IPS-NIHi11 (cell line): ENCODE measurements around the gene ARHGEF26.
"Not testable (repeated sequence)": the region's sequence is repeated elsewhere in the genome, so short reads cannot be mapped to it uniquely, and the experiment has no call there.

Experiments used
- DNase-seq: peaks from one replicate; pipeline ENCODE4 v3.0.0; 2012; ENCODE audit warnings: mixed read lengths, low spot score

The ARHGEF26 gene, protein sequence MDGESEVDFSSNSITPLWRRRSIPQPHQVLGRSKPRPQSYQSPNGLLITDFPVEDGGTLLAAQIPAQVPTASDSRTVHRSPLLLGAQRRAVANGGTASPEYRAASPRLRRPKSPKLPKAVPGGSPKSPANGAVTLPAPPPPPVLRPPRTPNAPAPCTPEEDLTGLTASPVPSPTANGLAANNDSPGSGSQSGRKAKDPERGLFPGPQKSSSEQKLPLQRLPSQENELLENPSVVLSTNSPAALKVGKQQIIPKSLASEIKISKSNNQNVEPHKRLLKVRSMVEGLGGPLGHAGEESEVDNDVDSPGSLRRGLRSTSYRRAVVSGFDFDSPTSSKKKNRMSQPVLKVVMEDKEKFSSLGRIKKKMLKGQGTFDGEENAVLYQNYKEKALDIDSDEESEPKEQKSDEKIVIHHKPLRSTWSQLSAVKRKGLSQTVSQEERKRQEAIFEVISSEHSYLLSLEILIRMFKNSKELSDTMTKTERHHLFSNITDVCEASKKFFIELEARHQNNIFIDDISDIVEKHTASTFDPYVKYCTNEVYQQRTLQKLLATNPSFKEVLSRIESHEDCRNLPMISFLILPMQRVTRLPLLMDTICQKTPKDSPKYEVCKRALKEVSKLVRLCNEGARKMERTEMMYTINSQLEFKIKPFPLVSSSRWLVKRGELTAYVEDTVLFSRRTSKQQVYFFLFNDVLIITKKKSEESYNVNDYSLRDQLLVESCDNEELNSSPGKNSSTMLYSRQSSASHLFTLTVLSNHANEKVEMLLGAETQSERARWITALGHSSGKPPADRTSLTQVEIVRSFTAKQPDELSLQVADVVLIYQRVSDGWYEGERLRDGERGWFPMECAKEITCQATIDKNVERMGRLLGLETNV

DNA sequence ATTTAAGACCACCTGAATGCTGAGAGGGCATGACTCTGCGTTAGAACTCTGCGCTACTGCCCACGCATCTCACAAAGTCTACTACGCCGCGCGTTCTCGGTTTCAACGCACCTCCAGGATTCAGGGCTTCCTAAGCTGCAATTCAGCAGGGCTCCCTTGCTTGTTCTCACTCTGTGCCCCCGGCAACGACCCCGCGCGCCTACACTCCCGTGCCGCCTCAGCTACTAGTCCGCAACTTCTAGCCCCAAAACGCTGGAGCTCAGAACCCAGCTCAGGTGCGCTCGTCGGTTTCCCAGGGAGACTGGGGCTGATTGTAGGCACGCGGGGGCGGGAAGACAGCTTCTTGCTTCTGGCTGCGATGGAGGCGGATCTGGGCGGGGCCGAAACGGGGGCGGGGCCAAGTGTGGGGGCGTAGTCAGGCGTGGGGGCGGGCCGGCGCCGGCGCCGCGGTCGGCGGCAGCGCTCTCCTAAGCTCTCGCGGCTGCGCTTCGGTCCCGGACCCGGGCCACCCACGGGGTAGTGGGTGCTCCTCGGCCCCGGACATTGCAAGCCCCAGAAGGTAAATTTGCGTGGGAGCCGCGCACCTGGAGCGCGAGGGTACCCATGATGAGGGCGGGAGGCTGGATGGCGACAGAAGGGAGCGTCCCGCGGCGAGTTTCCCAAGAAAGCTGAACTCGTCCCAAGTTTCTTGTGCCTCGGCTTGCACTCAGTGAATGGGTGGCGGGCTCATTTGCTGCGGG lies at the start of gene ARHGEF26:
Gene ARHGEF26 (plus strand): TSS at position 430 of the 740 bp plus-strand sequence. CDS start 603 bp downstream, outside the sequence.
- peak; percentile 96 for DNase-seq

DNA sequence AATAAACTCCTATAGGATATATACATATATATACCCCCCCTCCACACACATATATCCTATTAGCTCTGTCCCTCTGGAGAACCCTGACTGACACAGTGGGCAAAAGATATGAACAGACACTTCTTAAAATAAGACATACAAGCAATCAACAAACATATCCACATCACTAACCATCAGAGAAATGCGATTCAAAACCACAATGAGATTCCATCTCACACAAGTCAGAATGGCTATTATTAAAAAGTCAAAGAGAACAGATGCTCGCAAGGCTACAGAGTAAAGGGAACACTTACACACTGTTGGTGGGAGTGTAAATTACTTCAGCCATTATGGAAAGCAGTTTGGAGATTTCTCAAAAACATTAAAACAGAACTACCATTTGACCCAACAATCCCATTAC lies 46.2 kb upstream of the ARHGEF26 start:
- DNase-seq = no peak

DNA sequence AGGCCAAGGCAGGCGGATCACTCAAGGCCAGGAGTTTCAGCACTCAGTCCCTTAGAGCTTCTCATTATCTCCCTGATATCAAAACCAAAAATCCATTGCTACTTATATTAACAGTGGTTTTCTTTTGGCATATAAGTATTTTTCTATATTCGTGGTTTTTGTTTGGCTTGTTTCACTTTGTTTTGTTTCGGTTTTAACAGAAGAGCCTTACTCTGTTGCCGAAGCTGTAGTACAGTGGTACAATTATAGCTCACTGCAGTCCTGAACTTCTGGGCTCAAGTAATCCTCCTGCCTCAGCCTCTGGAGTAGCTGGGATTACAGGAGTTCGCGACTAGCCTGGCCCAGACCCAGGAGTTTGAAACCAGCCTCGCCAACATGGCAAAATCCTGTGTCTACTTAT lies 42.5 kb upstream of the ARHGEF26 start:
- DNase-seq = no peak

DNA sequence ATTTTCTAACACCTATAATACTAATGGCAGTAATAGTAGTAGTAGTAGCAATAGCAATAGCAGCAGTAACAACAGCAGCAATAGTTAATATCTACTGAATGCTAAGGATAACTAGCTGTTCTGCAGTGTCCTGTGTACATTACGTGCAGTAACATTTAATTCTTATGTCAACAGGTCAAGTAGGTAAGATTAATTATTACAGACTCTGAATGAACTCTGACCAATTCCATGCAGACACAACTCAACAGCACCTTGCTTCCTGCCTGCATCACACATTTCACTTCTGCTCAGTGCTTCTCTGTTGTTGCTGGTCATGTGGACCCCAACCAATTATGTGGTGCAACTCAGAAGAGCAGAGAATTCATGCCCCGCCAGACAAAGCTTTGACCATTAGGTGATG lies 39.9 kb upstream of the ARHGEF26 start:
- no peak for DNase-seq

DNA sequence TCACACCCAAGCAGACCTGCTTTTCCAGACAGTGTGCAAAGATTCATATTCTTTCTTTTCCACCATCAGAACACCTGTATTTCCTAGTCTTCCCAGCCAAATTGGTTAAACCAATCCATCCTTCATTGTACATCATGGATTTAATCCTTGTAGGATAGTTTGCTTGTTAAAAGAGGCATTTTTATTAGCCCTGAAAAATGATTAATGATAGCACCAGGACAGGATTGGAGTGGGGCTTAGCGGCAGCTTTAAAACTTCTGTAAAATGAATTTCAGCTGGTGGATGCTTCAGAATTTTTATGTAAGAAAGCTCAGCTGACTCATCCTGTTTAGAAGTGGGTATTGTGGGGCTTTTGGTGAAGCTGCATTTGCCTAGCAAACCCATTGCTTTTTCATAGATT lies 36.1 kb upstream of the ARHGEF26 start:
- no peak for DNase-seq

DNA sequence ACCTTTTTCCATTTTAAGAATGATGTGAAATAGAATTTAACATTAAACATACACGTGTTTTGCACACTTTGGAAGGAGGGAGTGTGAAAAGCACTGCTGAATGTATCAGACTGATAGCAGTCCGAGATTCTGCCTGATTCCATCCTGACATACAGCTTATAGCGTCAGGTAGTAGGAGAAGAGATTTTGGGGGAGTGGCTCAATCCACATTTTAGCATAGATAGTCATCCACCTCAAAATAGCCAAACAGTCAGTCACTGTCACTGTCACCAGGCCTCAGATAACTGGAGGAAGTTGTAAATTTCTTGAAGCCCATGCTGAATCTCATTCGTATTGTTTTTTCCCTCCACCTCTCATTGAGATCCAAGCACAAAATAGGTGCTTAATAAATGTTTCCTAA lies 35.4 kb upstream of the ARHGEF26 start:
- DNase-seq = no peak

DNA sequence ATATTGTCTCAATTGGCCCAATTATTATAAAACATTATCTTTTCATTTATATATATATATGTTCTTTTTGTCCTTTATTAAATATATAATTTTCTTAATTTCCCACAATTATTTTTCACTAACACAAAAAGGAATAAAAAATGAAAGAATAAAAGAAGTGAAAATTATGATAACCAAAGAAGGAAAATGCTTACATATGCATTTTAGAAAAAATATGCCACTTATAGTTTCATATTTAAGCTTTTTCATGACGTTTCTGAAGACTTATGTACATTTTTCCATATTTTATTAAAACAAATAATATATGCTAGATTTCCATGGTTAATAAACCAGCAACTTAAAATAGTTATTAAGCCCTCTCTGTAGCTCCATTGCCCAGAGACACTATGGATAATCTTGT lies 34.9 kb upstream of the ARHGEF26 start:
- no peak for DNase-seq

DNA sequence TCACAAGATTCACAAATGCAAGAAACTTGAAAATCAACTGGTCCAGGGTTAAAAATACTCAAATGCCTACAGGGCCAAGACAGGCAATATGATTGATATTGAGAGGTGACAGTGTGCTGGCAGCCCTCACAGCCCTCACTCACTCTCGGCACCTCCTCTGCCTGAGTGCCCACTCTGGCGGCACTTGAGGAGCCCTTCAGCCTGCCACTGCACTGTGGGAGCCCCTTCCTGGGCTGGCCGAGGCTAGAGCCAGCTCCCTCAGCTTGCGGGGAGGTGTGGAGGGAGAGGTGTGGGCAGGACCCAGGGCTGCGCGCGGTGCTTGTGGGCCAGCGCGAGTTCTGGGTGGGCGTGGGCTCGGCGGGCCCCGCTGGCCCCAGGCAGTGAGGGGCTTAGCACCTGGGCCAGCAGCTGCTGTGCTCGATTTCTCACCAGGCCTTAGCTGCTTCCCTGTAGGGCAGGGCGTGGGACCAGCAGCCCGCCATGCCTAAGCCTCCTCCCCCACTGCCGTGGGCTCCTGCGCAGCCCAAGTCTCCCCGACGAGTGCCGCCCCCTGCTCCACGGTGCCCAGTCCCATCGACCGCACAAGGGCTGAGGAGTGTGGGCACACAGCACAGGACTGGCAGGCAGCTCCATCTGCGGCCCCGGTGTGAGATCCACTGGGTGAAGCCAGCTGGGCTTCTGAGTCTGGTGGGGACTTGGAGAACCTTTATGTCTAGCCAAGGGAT lies 33.3 kb upstream of the ARHGEF26 start:
- DNase-seq = not testable (repeated sequence)

DNA sequence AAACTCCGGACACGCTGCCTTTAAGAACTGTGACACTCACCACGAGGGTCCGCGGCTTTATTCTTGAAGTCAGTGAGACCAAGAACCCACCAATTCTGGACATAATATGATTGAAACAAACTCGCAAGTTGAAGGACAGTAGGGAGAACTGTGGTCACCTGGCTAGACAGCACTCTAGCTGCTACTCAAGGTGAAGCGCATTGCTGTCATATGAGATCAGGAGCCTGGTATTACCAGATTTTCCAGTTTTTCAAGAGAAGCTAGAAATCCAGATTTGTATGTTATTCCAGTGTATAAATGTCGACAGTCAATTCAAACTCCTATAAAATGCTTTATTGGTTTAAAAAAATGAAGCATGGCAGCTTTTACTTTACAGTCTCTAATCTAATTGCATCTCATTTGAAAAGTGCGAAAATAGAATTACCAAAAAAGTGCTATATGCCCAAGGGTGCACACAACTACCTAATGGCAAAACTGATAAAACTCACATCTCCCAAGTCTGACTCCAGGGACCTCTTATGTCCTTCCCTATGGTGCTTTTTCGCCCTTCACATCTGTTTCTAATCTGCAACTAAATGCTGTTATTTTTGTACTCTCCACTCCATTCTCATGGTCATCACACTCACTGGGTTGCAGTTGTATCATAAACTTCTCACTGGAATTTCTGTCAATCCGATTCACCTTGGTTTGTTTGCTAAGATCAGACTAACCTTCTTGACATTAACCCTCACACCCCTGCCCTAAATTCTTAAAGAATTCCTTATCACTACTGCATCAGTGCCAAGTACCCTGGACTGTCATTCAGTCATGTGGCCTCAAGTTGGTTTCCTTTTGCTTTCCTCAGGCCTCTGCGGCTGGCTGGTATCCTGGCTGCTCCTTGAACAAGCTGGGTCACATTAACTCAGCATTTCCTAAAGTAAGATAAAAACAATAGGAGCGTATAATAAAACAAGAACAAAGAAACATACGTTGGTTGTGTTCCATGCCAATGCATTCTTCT lies 31.5 kb upstream of the ARHGEF26 start:
- no peak for DNase-seq

DNA sequence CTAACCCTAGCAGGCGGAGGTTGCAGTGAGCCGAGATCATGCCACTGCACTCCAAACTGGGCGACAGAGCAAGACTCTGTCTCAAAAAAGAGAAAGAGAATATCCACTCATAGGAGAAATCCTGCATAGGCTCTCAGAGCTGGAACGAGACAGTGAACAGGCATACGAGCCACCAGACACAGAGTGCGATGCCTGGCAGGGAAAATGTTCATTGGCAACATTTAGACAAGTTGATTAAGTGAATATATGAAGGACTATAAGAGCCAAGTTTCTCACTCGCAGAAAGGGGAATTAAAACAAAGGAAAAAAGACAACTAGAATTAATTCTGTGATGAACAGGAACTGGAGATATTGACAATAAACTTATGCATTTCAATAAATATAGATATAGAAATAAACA lies 27.1 kb upstream of the ARHGEF26 start:
- no peak for DNase-seq

DNA sequence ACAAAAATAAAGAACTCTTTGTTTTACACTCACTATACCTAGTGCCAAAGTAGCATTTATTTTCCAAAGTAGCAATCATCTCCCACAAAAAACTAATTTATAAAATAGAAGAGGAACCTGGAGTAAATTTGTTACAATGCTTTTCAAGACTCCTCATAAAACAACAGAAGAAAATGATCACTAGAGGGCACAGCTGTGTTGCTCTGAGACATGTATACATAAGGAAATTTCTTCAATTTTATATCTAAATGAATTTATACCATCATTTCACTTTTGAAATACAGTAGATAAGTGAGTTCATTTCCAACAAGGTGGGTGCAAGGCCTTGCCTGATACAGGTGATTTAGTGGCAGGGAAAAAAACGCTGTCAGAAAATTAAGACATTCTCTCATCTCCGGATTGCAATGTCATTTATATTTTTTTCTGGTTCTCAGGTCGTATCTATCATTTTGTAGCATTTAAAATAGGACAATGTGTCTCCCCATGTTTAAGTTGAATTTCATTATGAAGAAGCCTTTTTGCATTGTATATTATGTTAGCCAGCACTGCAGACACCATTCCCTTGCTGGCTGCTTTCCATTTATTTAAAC lies 25.3 kb upstream of the ARHGEF26 start:
- DNase-seq = no peak

DNA sequence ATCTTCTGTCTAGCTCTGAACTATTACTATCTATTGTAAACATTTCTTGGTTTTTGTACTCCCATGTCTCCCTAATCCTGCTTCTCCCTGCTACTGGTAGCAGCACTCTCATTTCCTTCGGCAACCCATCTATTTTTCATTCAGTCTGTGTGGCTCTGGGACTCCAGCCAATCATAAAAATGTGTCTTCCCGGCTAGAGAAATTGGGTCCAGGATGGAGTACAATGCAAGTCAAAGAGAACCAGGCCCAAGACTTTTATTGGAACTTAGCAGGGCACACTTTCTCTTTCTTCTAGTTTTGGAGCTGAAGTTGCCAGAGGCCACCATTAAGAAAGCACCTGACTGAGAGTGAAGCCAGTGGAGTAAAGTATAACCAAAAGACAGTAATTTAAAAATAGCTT lies 22.8 kb upstream of the ARHGEF26 start:
- no peak for DNase-seq

DNA sequence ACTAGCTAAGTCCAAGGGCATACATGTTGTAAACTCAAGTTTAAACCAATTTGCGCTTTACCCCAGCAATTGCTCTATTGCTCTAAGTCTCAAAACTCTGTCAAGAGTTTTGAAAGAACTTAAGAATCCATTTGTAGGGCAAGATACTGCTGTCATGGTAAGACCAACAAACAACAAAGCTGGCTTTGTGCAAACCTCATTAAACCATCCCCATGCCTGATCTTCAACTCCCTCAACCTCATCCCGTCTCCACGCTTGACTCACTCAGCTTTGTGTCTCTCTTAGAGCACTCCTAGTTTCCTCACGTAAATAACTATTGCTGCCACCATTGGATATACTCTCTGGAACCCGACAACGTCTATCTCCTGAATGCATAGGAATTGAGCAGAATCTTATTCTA lies 20.6 kb upstream of the ARHGEF26 start:
- no peak for DNase-seq

DNA sequence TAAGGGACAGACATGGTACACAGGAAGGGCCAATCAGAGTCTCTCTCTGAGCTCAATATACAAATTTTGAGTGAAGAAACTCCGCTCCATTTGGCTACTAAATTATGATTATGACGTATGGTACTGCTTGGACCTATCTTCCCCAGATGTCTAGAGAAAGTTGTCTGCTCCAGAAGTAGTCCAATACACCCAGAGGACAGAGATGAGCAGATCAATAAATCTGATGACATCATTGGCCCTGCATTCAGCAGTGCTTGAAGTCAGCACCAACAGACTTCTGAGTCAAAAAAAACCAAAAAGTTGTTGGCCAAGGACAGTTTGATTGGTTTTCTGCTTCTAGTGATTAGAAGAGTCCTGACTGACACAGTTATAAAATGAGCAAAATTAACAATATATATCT lies 19.9 kb upstream of the ARHGEF26 start:
- no peak for DNase-seq

DNA sequence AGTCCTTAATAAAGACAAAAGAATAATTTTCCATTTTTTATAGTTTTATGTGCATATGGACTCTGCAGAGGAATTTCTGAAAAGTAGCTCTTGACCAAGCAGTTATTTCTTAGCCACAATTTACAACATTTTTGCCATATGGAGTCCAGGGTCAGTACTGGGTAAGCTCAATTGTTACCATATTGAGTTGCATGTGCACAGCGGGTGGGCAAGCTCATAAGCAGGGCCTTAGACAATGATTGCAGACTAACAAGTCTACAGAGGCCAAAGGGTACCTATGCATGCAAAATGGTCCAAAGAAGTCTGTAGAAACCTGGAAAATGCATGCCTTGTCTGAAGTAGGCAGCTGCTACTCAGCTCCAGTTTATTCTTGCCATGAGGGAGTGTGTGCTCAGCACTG lies 19.0 kb upstream of the ARHGEF26 start:
- DNase-seq = no peak

DNA sequence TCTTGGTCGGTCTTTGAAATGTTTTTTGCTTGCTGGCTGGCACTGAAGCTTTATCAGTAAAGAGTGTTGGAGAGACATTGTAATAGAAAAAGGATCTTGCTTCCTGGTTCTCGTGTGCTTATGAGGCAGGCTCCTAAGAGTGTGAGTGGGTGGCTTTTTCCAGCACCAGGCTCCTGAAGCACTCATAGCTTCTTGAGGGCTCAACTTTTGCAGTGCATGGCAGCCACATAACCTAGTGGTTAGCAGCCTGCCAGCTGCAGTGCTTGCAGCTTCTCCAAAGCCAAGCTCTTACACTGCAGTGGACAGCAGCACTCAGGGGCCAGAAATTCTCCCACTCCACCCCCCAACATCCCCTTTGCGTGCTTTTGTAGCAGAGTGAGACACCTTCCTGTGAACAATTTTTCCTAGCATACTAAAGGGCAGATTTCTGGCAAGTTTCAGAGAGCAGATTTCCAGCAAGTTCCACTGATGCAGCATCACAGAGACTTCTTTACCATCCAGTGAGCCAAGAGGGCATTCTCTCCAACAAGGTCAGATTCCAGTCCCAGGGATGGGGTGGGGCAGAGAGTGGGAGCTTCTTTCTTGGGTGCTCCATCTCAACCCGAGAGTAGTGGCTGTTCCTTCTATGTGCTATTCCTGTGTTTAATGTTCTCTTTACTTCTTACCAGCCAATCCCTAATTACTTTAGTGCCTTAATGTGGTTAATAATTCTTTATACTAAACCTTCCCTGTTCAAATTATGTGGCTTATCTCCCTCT lies 15.8 kb upstream of the ARHGEF26 start:
- DNase-seq = no peak

DNA sequence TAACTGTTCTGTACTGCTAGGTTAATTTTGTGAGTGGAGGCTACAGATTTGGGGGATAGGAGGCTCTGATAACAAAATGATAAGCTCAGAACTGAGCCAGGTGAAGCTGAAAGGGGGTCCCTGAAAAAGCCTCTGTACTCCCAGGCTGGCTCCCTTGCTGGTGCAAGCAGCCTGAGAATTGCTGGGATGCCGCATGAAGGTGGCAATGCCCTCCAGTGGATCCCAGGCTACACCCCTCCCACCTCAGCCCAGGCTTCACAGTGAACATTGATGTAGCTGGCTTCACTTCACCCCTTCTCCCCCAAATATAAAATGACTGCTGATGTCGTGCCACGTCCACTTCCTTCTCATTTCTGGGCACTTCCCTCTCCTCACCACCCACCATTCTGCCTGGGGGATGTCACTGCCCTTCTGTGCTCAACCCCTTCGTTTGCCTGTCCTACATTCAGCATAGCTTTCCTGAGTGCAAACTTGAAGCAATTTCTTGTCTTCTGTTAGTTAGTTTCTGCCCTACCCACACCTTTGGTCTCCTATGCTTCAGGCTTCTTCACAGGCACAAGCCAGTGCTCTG lies 9.7 kb upstream of the ARHGEF26 start:
- no peak for DNase-seq

DNA sequence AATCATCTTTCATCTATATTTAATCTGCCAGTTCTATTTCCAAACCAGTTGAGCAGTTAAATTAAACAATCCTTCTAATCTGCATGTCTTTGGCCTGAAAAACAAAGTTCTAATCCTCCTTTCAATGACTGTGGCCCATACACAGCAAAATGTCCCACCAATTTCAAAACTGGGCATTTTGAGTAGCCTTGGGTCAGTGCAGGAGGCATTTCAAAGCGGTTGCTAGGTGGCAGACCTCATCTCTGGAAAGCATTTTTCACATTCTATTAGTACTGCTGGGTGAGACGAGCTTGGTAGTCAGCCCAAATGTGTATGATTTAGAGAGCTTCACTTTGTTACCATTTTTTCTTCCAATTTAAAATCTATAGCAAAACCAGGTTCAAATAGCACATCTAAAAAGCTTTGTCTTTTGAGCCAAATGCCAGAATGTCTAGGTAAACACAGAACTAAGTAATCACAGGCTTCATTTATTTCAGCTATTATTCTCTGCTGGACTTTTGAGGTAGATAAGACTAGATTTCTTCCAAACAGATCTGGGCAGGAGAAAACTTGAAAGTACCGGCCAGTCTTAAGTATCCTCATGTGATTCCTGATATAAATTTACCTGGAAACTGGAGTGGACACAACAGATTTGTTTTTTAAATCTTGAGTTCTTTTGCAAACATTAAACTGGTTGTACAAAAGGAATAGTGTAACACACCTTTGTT lies 8.9 kb upstream of the ARHGEF26 start:
- DNase-seq = no peak
